Loucy (cell line): ENCODE data around the gene PTGES.

Source experiments
- EZH2phosphoT487 ChIP-seq: fragments of 200-600 bp; IDR thresholded peaks from 2 replicates; pipeline ENCODE4 v1.6.1; 2018; ENCODE audit warnings: antibody characterized with exemption, mild to moderate bottlenecking, moderate library complexity, borderline replicate concordance
- TF ChIP-seq, protein P1 (sequence below): fragments of 200-600 bp; sonication (generic); conservative IDR thresholded peaks from 2 replicates; pipeline ENCODE4 v1.5.1; 2014; ENCODE audit warnings: mild to moderate bottlenecking, antibody characterized with exemption, low read length

DNA sequence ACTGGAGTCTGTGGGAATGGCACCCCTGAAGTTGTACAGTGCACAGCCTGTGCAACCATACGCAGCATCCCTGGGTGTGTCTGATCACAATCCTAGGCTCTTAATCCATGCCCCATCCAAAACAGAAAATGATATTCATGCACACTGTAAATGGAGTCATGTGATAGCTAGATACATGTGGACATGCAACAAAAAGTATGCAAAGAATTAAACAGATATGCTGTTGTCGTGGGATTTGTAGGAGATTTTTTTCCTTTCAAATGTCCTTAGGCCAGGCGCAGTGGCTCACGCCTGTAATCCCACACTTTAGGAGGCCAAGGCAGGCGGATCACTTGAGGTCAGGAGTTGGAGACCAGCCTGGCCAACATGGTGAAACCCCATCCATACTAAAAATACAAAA is 51.3 kb downstream of the PTGES start:
- TF ChIP-seq, protein P1, sequence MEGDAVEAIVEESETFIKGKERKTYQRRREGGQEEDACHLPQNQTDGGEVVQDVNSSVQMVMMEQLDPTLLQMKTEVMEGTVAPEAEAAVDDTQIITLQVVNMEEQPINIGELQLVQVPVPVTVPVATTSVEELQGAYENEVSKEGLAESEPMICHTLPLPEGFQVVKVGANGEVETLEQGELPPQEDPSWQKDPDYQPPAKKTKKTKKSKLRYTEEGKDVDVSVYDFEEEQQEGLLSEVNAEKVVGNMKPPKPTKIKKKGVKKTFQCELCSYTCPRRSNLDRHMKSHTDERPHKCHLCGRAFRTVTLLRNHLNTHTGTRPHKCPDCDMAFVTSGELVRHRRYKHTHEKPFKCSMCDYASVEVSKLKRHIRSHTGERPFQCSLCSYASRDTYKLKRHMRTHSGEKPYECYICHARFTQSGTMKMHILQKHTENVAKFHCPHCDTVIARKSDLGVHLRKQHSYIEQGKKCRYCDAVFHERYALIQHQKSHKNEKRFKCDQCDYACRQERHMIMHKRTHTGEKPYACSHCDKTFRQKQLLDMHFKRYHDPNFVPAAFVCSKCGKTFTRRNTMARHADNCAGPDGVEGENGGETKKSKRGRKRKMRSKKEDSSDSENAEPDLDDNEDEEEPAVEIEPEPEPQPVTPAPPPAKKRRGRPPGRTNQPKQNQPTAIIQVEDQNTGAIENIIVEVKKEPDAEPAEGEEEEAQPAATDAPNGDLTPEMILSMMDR = no peak
- TF ChIP-seq EZH2phosphoT487 = no peak
